HG02763 (cell line): ENCODE data around the gene PCDHB14.

Experiments
- ATAC-seq: cut with Tn5 transposase; IDR thresholded peaks from one replicate; pipeline ENCODE4 v1.9.1; 2021; ENCODE audit warnings: mild to moderate bottlenecking, moderate library complexity; ENCODE audit not compliant: unreplicated experiment

PCDHB14 gene

GRCh38 chr5:141269195-141269594 lies 46.1 kb downstream of the PCDHB14 start:
- no peak for ATAC-seq

GRCh38 chr5:141272906-141273305 lies 49.8 kb downstream of the PCDHB14 start:
- ATAC-seq: no peak
